ENCODE data around the gene NR2F1. TPM values are rescaled to one million over a fixed set of nuclear protein-coding genes. Genes with fewer than 3 reads are reported as not detected.

Gene NR2F1
- total RNA-seq, 1 experiment from 2014 or later = 1.4 TPM

- Mint-ChIP-seq H3K4me1 (ENCODE audit: insufficient read depth, unreplicated experiment) (peaks cover 6% of the 10 kb centered on the region), H3K27me3 (ENCODE audit: insufficient read depth, unreplicated experiment) (no peaks in the 10 kb centered on the region), H3K4me3 (ENCODE audit: unreplicated experiment) (peak overlapping the region; percentile 89), H3K27ac (ENCODE audit: low read depth, unreplicated experiment) (peak overlapping the region; percentile 76), H3K9me3 (ENCODE audit: unreplicated experiment) (no peaks in the 10 kb centered on the region), H3K36me3 (ENCODE audit: insufficient read depth, unreplicated experiment) (peaks cover 7% of the 10 kb centered on the region)
- DNase-seq (ENCODE audit: unreplicated experiment) = peak; percentile 72
- intact Hi-C loops (cut with micrococcal nuclease) = loop anchor here (5.0 to 10.0 kb wide), 2 partner anchors 167 to 294 kb away; no protein-coding TSS in a partner anchor
- no TSS peak for BruUV-seq (replicated peaks)
- ChIA-PET CTCF (interaction anchor here (0.6 to 4.2 kb wide), 8 partner anchors 13 to 271 kb away, joined by 3 to 26 read pairs (median 4); no protein-coding TSS in a partner anchor), POLR2A (interaction anchor here (0.6 to 1.1 kb wide), 2 partner anchors 13 to 1067 kb away, joined by 3 to 5 read pairs; no protein-coding TSS in a partner anchor)
- TF ChIP-seq, protein P1, sequence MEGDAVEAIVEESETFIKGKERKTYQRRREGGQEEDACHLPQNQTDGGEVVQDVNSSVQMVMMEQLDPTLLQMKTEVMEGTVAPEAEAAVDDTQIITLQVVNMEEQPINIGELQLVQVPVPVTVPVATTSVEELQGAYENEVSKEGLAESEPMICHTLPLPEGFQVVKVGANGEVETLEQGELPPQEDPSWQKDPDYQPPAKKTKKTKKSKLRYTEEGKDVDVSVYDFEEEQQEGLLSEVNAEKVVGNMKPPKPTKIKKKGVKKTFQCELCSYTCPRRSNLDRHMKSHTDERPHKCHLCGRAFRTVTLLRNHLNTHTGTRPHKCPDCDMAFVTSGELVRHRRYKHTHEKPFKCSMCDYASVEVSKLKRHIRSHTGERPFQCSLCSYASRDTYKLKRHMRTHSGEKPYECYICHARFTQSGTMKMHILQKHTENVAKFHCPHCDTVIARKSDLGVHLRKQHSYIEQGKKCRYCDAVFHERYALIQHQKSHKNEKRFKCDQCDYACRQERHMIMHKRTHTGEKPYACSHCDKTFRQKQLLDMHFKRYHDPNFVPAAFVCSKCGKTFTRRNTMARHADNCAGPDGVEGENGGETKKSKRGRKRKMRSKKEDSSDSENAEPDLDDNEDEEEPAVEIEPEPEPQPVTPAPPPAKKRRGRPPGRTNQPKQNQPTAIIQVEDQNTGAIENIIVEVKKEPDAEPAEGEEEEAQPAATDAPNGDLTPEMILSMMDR (IDR thresholded peaks at IDR 0.05; ENCODE audit: unreplicated experiment) = no peak
Measured at GRCh38 chr5:93620487-93621326, 37.7 kb downstream of the NR2F1 start.

DNA sequence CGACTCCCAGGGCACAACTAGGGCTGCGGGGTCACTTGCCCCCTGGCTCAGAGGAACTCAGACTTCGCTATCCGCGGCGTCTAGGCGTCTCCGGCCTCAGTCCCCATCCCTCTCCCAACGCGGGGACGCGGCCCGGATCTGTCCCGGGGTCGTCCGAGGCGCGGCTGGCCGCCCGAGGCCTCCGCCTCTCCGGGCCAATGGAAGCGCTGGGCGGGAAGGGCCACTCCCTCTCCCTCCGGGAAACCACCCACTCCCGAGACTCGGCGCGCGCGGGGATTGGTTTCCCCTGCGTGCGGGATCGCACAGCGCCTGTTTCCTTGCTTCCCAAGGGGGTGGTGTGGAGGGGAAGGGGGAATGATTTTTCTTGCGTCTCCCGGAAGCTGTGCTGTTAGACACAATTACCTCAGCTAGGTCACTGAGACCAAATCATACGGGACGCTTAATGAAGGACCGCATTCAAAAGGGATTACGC, 38.3 kb downstream of the NR2F1 start:
- no TSS peak for BruUV-seq (replicated peaks)
- H3K4me3 Mint-ChIP-seq (ENCODE audit: unreplicated experiment) = peak overlapping the region; percentile 89
- intact Hi-C loops (cut with micrococcal nuclease) = loop anchor here (5.0 to 10.0 kb wide), 2 partner anchors 166 to 293 kb away; no protein-coding TSS in a partner anchor
- DNase-seq (ENCODE audit: unreplicated experiment) = no peak
- no peaks in the 10 kb centered on the region for H3K9me3 Mint-ChIP-seq (ENCODE audit: unreplicated experiment)
- no peaks in the 10 kb centered on the region for H3K27me3 Mint-ChIP-seq (ENCODE audit: insufficient read depth, unreplicated experiment)
- peaks cover 7% of the 10 kb centered on the region for H3K36me3 Mint-ChIP-seq (ENCODE audit: insufficient read depth, unreplicated experiment)
- TF ChIP-seq, protein P1 (IDR thresholded peaks at IDR 0.05; ENCODE audit: unreplicated experiment) = no peak
- POLR2A ChIA-PET = interaction anchor here (0.6 to 1.1 kb wide), 3 partner anchors 14 to 1823 kb away, joined by 3 to 5 read pairs (median 3); no protein-coding TSS in a partner anchor
- CTCF ChIA-PET = interaction anchor here (0.7 to 3.2 kb wide), 7 partner anchors 9 to 270 kb away, joined by 3 to 23 read pairs (median 4); no protein-coding TSS in a partner anchor
- no peak overlapping the region for H3K27ac Mint-ChIP-seq (ENCODE audit: low read depth, unreplicated experiment)
- H3K4me1 Mint-ChIP-seq (ENCODE audit: insufficient read depth, unreplicated experiment) = peaks cover 6% of the 10 kb centered on the region

GRCh38 chr5:93622240-93622885, 39.3 kb downstream of the NR2F1 start:
- TF ChIP-seq, protein P1 (IDR thresholded peaks at IDR 0.05; ENCODE audit: unreplicated experiment) = no peak
- no peak for DNase-seq (ENCODE audit: unreplicated experiment)
- Mint-ChIP-seq H3K9me3 (ENCODE audit: unreplicated experiment) (no peaks in the 10 kb centered on the region), H3K27ac (ENCODE audit: low read depth, unreplicated experiment) (no peak overlapping the region), H3K27me3 (ENCODE audit: insufficient read depth, unreplicated experiment) (no peaks in the 10 kb centered on the region), H3K4me1 (ENCODE audit: insufficient read depth, unreplicated experiment) (peaks cover 6% of the 10 kb centered on the region), H3K4me3 (ENCODE audit: unreplicated experiment) (peak overlapping the region; percentile 89), H3K36me3 (ENCODE audit: insufficient read depth, unreplicated experiment) (peaks cover 7% of the 10 kb centered on the region)
- BruUV-seq (replicated peaks) = no TSS peak
- intact Hi-C loops (cut with micrococcal nuclease) = loop anchor here (5.0 to 10.0 kb wide), 2 partner anchors 165 to 292 kb away; no protein-coding TSS in a partner anchor
- POLR2A ChIA-PET = interaction anchor here (0.6 to 1.1 kb wide), 2 partner anchors 167 to 1824 kb away, joined by 3 read pairs; no protein-coding TSS in a partner anchor
- CTCF ChIA-PET = interaction anchor here (0.9 to 3.2 kb wide), 3 partner anchors 10 to 178 kb away, joined by 3 to 23 read pairs (median 13); no protein-coding TSS in a partner anchor
